COLO668 (cell line): ENCODE results near the gene TP53AIP1.

Source experiments
- DNase-seq: peaks from one replicate; lab custom pipeline; 2025; ENCODE audit not compliant: unreplicated experiment; lab: John Stamatoyannopoulos, UW

TP53AIP1 gene

DNA sequence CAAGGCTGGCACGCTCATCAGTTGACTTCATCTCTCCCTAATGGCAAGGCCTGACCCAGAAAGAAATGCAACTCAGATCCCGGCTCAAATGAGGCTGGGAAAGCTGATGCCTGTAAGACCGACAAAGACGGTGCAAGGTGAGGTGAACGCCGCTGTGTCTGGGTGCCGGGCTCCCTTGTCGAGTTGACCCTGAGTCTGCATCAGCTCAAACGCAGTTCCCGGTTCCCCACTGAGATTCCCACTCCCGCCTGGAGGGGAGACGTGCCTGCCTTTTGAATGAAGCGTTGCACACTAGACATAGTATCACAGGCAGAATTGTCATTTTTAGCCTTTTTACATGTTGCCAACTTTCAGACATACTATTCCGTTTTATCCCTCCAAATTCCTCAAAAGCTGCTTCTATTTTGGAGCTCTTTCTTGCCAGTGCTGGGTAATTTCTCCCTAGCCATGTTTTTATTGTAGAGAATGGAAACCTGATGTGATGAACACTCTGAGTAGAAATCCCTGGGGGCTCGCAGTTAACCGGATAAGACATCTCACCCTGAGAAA lies 831 bp upstream of the TP53AIP1 start:
- no peak for DNase-seq

DNA sequence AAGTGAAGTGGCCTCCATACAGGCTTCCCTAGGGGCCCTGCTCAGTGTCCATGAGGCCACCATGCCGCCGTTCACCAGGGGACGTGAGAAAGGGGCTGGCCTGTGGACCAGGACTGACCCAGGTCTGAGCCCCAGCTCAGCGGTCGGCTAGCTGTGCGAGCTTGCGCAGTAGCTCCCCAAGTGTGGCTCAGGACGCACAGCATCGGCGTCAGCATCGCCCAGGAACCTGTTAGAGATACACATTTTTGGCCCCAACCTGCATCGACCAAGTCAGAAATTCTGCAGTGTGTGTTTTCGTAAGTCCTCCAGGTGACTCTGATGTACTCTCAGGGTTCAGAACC lies 429 bp downstream of the TP53AIP1 start:
- no peak for DNase-seq

DNA sequence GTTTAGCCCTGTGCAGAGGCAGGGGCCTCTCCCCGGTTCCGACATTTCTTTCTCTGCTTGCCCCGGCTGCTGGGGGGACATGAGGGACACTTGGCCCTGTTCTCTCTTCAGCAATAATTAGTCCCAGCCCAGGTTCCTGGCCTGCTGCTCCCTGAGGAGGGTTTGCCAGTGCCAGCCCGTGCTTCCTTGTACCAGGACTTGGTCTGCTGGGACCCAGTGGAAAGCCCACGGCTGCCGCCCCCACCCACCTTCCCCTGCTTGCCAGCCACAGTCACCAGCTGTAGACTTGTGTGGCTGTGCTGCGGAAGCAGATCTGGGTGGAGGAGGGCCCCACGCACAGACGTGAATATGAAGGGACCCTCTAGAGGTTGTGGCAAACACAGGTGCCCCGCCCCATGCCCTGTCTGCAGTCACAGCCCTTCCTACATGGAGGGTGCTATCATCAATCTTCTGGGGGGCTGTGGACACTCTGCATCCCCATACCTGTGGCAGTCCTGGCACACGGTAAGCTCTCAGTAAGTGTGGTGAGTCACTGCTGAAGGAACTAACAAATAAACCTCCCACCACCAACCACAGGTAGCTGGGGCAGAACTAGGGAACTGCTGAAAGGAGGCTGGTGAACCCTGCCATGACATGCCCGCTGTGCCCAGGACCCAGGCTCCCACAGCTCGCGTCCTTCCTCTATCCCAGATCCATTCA lies 949 bp downstream of the TP53AIP1 start:
- DNase-seq, result no peak

GRCh38 chr11:128941110-128941509 lies 1.6 kb downstream of the TP53AIP1 start:
- DNase-seq, result no peak

- no peak for DNase-seq
Measured at GRCh38 chr11:128940603-128941002, 2.1 kb downstream of the TP53AIP1 start.

- no peak for DNase-seq
Measured at GRCh38 chr11:128940156-128940555, 2.5 kb downstream of the TP53AIP1 start.

DNA sequence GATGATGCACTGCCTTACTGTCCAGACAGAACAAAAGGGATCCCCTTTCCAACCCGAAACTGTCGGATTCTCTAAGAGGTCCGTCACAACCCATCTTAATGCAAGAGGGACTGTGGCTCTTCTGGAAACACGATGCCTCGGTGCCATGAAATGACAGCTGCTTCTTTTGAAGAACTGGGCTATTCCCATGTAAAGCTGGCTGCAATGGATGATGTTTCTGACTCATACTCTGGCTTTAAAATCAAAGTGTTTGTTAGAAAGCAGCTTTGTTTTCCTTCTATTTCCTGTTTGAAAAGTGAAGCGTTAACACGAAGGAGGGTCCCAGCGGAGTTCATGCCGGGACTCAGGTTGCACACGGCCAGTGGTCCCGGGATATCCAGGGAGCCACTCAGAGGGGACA lies 3.1 kb downstream of the TP53AIP1 start:
- DNase-seq, result peak; percentile 47

- DNase-seq, result no peak
Measured at GRCh38 chr11:128938156-128938885, 4.3 kb downstream of the TP53AIP1 start.

GRCh38 chr11:128937480-128937879 lies 5.2 kb downstream of the TP53AIP1 start:
- DNase-seq, result no peak

DNA sequence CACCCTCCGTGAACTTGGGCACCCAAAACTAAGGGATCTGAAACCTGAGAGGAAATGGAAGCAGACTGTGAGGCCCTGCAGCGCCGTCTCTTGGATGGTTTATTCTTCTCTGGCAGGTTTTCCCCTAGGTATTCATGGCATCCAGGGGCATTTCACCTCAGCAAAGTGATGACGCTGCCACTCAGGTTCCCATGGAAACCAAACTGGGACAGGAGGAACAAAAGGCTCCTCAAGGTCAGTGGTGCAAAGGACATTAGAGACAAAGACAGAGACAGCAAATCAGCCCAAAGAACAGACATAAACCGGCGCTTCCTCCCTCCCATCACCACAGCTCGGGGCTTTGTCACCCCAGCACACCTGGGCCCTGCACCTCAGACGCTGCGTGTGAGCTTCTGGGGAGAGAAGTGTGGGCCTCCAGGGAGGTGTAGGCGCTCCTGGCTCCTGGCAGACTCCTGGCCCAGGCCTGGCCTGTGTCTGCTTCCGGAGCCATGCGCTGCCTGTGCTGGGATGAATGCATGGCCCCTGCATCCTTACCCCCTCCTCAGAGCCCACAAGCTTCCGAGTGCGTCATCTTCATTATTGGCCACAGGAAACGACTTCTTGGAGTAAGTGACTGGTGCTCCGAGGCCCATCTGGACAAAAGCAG lies 5.9 kb downstream of the TP53AIP1 start:
- DNase-seq, result peak; percentile 27

GRCh38 chr11:128934926-128935325 lies 7.7 kb downstream of the TP53AIP1 start:
- no peak for DNase-seq

- DNase-seq, result no peak
Measured at GRCh38 chr11:128934351-128934750, 8.3 kb downstream of the TP53AIP1 start.

GRCh38 chr11:128933481-128934178 lies 9.0 kb downstream of the TP53AIP1 start:
- DNase-seq, result no peak

DNA sequence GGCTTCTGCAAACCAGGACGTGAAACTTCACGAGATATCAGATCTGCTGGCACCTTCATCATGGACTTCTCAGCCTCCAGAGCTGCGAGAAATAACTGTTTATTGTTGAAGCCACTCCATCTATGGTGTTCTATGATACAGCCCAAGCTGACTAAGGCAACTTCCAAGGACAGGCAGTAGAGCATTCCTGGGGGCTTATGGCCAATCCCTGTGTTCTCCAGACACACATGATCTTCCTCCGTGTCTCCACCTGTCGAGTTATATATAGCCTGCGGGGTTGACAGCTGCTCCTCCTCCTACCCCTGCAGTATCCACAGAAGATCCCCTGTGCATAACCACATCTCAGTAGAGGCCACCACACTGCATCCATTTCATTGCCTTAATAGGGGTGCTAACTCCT lies 11.0 kb downstream of the TP53AIP1 start:
- DNase-seq, result peak; percentile 39

DNA sequence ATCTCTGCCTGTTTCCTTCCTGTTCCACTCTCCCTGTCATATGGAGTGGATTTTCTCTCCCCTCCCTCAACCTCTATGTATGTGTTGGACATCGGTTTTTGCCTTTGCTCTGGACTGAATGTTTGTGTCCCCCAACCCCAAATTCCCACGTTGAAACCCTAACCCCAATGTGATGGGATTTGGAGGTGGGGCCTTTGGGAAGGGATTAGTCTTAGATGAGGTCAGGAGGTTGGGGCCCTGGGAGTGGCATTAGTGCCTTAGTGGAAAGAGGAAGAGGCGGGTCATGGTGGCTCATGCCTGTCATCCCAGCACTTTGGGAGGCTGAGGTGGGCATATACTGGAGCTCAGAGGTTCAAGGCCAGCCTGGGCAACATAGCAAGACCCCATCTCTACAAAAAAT lies 11.6 kb downstream of the TP53AIP1 start:
- no peak for DNase-seq

- DNase-seq, result no peak
Measured at GRCh38 chr11:128929991-128930390, 12.7 kb downstream of the TP53AIP1 start.

- no peak for DNase-seq
Measured at GRCh38 chr11:128929468-128929867, 13.2 kb downstream of the TP53AIP1 start.

DNA sequence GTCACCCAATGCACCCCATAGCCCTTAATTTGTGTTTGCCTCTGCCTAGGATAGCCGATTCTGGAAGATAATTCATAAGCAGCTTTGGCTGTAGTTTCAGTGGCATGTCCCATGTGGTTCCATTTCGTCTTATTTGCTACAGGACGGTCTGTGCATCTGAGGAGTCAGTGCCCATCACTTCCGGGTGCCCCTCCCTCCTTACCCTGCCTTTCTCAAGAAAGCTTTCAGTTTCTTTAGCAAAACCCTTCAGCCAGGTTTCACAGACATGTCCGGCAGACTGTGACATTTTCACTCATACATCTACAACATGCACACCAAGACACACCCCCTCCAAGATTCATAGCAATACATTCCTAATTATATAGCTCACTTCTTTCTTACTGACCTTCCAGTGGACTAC lies 14.3 kb downstream of the TP53AIP1 start:
- DNase-seq, result no peak

- DNase-seq, result no peak
Measured at GRCh38 chr11:128927683-128928336, 14.9 kb downstream of the TP53AIP1 start.

GRCh38 chr11:128927108-128927461 lies 15.6 kb downstream of the TP53AIP1 start:
- DNase-seq, result no peak
